PC-3 (cell line): Measurements from ENCODE around the gene TIAM1. TPM values are rescaled to one million over a fixed set of nuclear protein-coding genes. Genes with fewer than 3 reads are reported as not detected.

Source experiments
- ATAC-seq: fragments of 200-7000 bp; cut with Tn5 transposase; 2 replicates; pipeline ENCODE4 v1.9.1; 2020; ENCODE audit warnings: mild to moderate bottlenecking, moderate library complexity
- BruUV-seq: library from RNA; stranded (reverse); fragments of 400-500 nt; replicated peaks from 2 replicates; lab custom pipeline; 2021; lab: Mats Ljungman, UMichigan
- CTCF ChIA-PET: fragments of 300-600 bp; sonication (Branson Sonifier 250); formaldehyde crosslinking; loops from one replicate; lab custom pipeline; 2022; ENCODE audit warnings: antibody characterized with exemption; lab: Charles Lee
- POLR2A ChIA-PET: fragments of 300-600 bp; sonication (Branson Sonifier 250); formaldehyde crosslinking; loops from one replicate; lab custom pipeline; 2022; ENCODE audit warnings: antibody characterized with exemption; ENCODE audit not compliant: unreplicated experiment; lab: Charles Lee
- DNase-seq: peaks from one replicate; pipeline ENCODE4 v3.0.0-alpha.2; 2015
- H2AFZ ChIP-seq: fragments of 300-600 bp; sonication (generic); 2 replicates; pipeline ENCODE4 v1.6.0; 2016; ENCODE audit warnings: antibody characterized with exemption, low read length
- H3F3A ChIP-seq: fragments of 300-600 bp; sonication (generic); one replicate; pipeline ENCODE4 v1.6.0; 2017; ENCODE audit warnings: antibody characterized with exemption, low read length, control low read depth, mild to moderate bottlenecking; ENCODE audit not compliant: unreplicated experiment
- H3K27ac ChIP-seq: fragments of 300-600 bp; sonication (generic); 2 replicates; pipeline ENCODE4 v1.5.1; 2016; ENCODE audit warnings: mild to moderate bottlenecking, low read length
- H3K27me3 ChIP-seq: fragments of 300-600 bp; sonication (generic); 2 replicates; pipeline ENCODE4 v1.6.1; 2016; ENCODE audit warnings: low read length, mixed read lengths
- H3K36me3 ChIP-seq: fragments of 300-600 bp; sonication (generic); 2 replicates; pipeline ENCODE4 v1.6.1; 2016; ENCODE audit warnings: low read depth, mixed run types, low read length, mixed read lengths
- H3K4me1 ChIP-seq: fragments of 300-600 bp; sonication (generic); 2 replicates; pipeline ENCODE4 v1.5.1; 2016; ENCODE audit warnings: low read length; ENCODE audit not compliant: insufficient read depth
- H3K4me2 ChIP-seq: fragments of 300-600 bp; sonication (generic); 2 replicates; pipeline ENCODE4 v1.6.0; 2016; ENCODE audit warnings: low read length
- H3K4me3 ChIP-seq: fragments of 300-600 bp; sonication (generic); 2 replicates; pipeline ENCODE4 v1.5.1; 2016; ENCODE audit warnings: mild to moderate bottlenecking, low read length, mixed read lengths
- H3K79me2 ChIP-seq: fragments of 300-600 bp; sonication (generic); 2 replicates; pipeline ENCODE4 v1.6.1; 2017; ENCODE audit warnings: low read length, mixed read lengths
- H3K9ac ChIP-seq: fragments of 300-600 bp; sonication (generic); 2 replicates; pipeline ENCODE4 v1.6.0; 2016; ENCODE audit warnings: mild to moderate bottlenecking, low read length
- H3K9me2 ChIP-seq: fragments of 300-600 bp; sonication (generic); replicated peaks from 2 replicates; pipeline ENCODE4 v1.6.1; 2016; ENCODE audit warnings: mixed run types, low read length, mixed read lengths
- H3K9me3 ChIP-seq: fragments of 300-600 bp; sonication (generic); 2 replicates; pipeline ENCODE4 v1.6.1; 2016; ENCODE audit warnings: low read length, mixed read lengths
- H4K20me1 ChIP-seq: fragments of 300-600 bp; sonication (generic); 2 replicates; pipeline ENCODE4 v1.6.1; 2016; ENCODE audit warnings: low read length, mixed read lengths
- CTCF ChIP-seq: fragments of 300-600 bp; sonication (generic); conservative IDR thresholded peaks from 2 replicates; pipeline ENCODE4 v1.5.1; 2017; ENCODE audit warnings: antibody characterized with exemption, low read depth, mild to moderate bottlenecking, low read length
- EZH2 ChIP-seq: fragments of 300-600 bp; sonication (generic); IDR thresholded peaks from one replicate; pipeline ENCODE4 v1.6.1; 2017; ENCODE audit warnings: antibody characterized with exemption, mild to moderate bottlenecking, low read length; ENCODE audit not compliant: unreplicated experiment
- EZH2phosphoT487 ChIP-seq: fragments of 300-600 bp; sonication (generic); IDR thresholded peaks from 2 replicates; pipeline ENCODE4 v1.6.1; 2018; ENCODE audit warnings: mild to moderate bottlenecking, antibody characterized with exemption, low read length, borderline replicate concordance
- intact Hi-C: fragments of 100-400 bp; cut with micrococcal nuclease; formaldehyde crosslinking; loops from 2 replicates; pipeline ENCODE4 v1.9.0; 2023
- total RNA-seq: library from RNA; depleted of rRNA; stranded (reverse); fragments of >200 nt; gene quantifications from 2 replicates; pipeline ENCODE4 v1.2.3, GENCODE V29; 2014

The TIAM1 gene
- total RNA-seq, 1 experiment from 2014 or later, result 19.1 TPM

- BruUV-seq, result no TSS peak
- Histone ChIP-seq H3K9me2 (no peaks in the 10 kb centered on the region), H3K27me3 (peaks cover 7% of the 10 kb centered on the region; the same call in 1 of the 2 replicates), H3F3A (no peaks in the 10 kb centered on the region), H4K20me1 (no peaks in the 10 kb centered on the region), H3K36me3 (no peaks in the 10 kb centered on the region), H3K9me3 (no peaks in the 10 kb centered on the region), H3K4me3 (no peak overlapping the region), H2AFZ (no peak overlapping the region), H3K79me2 (no peaks in the 10 kb centered on the region), H3K4me1 (no peaks in the 10 kb centered on the region), H3K27ac (no peak overlapping the region), H3K9ac (no peak overlapping the region), H3K4me2 (no peak overlapping the region)
- intact Hi-C loops, result no loop called here
- CTCF ChIA-PET, result no interaction called here
- no peak for TF ChIP-seq CTCF
- no peak for TF ChIP-seq EZH2
- no peak for TF ChIP-seq EZH2phosphoT487
- POLR2A ChIA-PET, result no interaction called here
- ATAC-seq (no peak), DNase-seq (no peak)
Observed at GRCh38 chr21:31092832-31093625, 251.0 kb downstream of the TIAM1 start.

- ChIA-PET POLR2A (no interaction called here), CTCF (interaction anchor here (0.7 kb wide), 1 partner anchor 516 kb away, joined by 3 read pairs; no protein-coding TSS in a partner anchor)
- no peak overlapping the region for H3K9ac ChIP-seq
- H3K9me2 ChIP-seq, result no peaks in the 10 kb centered on the region
- no peaks in the 10 kb centered on the region for H3K9me3 ChIP-seq
- no peak overlapping the region for H3K4me2 ChIP-seq
- no peaks in the 10 kb centered on the region for H3K4me1 ChIP-seq
- intact Hi-C loops, result no loop called here
- peaks cover 8% of the 10 kb centered on the region; the same call in 1 of the 2 replicates for H3K27me3 ChIP-seq
- H4K20me1 ChIP-seq, result no peaks in the 10 kb centered on the region
- no peak for ATAC-seq
- H3K36me3 ChIP-seq, result no peaks in the 10 kb centered on the region
- H2AFZ ChIP-seq, result no peak overlapping the region
- H3F3A ChIP-seq, result no peaks in the 10 kb centered on the region
- no peaks in the 10 kb centered on the region for H3K79me2 ChIP-seq
- H3K27ac ChIP-seq, result no peak overlapping the region
- BruUV-seq, result no TSS peak
- TF ChIP-seq CTCF (no peak), EZH2 (no peak), EZH2phosphoT487 (no peak)
- DNase-seq, result no peak
- no peak overlapping the region for H3K4me3 ChIP-seq
Observed at GRCh38 chr21:31090376-31090775, 253.7 kb downstream of the TIAM1 start.

GRCh38 chr21:31088474-31088751, 255.6 kb downstream of the TIAM1 start:
- no peaks in the 10 kb centered on the region for H3K9me2 ChIP-seq
- no peak for ATAC-seq
- no peak for TF ChIP-seq EZH2phosphoT487
- TF ChIP-seq EZH2, result no peak
- TF ChIP-seq CTCF, result no peak

More at GRCh38 chr21:31088474-31088751, 255.6 kb downstream of the TIAM1 start:
- DNase-seq, result no peak
- no peaks in the 10 kb centered on the region for H3K4me1 ChIP-seq
- intact Hi-C loops, result loop anchor here (5.0 to 10.0 kb wide), 3 partner anchors 356 to 2004 kb away; partner anchors contain the start of gene KRTAP13-4
- ChIA-PET POLR2A (no interaction called here), CTCF (no interaction called here)
- no peak overlapping the region for H3K4me2 ChIP-seq
- no peaks in the 10 kb centered on the region for H3K9me3 ChIP-seq
- BruUV-seq, result no TSS peak
- H3K4me3 ChIP-seq, result no peak overlapping the region
- no peaks in the 10 kb centered on the region for H3K36me3 ChIP-seq
- no peak overlapping the region for H2AFZ ChIP-seq
- no peaks in the 10 kb centered on the region for H3F3A ChIP-seq
- H4K20me1 ChIP-seq, result no peaks in the 10 kb centered on the region
- H3K9ac ChIP-seq, result no peak overlapping the region
- no peak overlapping the region for H3K27ac ChIP-seq
- H3K27me3 ChIP-seq, result peaks cover 16% of the 10 kb centered on the region; the same call in 1 of the 2 replicates
- no peaks in the 10 kb centered on the region for H3K79me2 ChIP-seq
